NCI-H526 (cell line): ENCODE data around the gene MED1.

Experiments
- DNase-seq, 2 experiments: peaks; one replicate each; lab custom pipeline; 2025; lab: John Stamatoyannopoulos, UW

Gene MED1

GRCh38 chr17:39364236-39365025 lies 86.6 kb downstream of the MED1 start:
- DNase-seq: no peak

GRCh38 chr17:39361064-39361463 lies 90.0 kb downstream of the MED1 start:
- no peak for DNase-seq

GRCh38 chr17:39360537-39360936 lies 90.5 kb downstream of the MED1 start:
- no peak for DNase-seq

GRCh38 chr17:39359994-39360393 lies 91.1 kb downstream of the MED1 start:
- no peak for DNase-seq

- DNase-seq: no peak
These were observed 93.1 kb downstream of the MED1 start for GRCh38 chr17:39357986-39358385.

- no peak for DNase-seq
These were observed 93.6 kb downstream of the MED1 start for GRCh38 chr17:39357488-39357887.
